GM23338 (cell line): Measurements from ENCODE around the gene KRT24. TPM values are rescaled to one million over a fixed set of nuclear protein-coding genes. Genes with fewer than 3 reads are reported as not detected.

Source experiments
- ATAC-seq: fragments of 200-7000 bp; cut with Tn5 transposase; 3 replicates; pipeline ENCODE4 v1.9.1; 2020
- DNase-seq: peaks from one replicate; pipeline ENCODE4 v3.0.0-alpha.2; 2015; ENCODE audit warnings: low spot score
- H2AFZ ChIP-seq: fragments of 200-600 bp; sonication (generic); 2 replicates; pipeline ENCODE4 v1.8.0; 2016; ENCODE audit warnings: antibody characterized with exemption, mild to moderate bottlenecking, moderate library complexity
- H3F3A ChIP-seq: fragments of 200-600 bp; sonication (generic); replicated peaks from 2 replicates; pipeline ENCODE4 v1.8.0; 2017; ENCODE audit warnings: antibody characterized with exemption, mixed run types, low read depth
- H3K27ac ChIP-seq: fragments of 200-600 bp; sonication (generic); 2 replicates; pipeline ENCODE4 v1.6.1; 2016; ENCODE audit warnings: low read depth
- H3K27me3 ChIP-seq: fragments of 200-600 bp; sonication (generic); 2 replicates; pipeline ENCODE4 v1.8.0; 2016; ENCODE audit warnings: mild to moderate bottlenecking, mixed run types, moderate library complexity; ENCODE audit not compliant: insufficient read depth
- H3K36me3 ChIP-seq: fragments of 200-600 bp; sonication (generic); 2 replicates; pipeline ENCODE4 v1.8.0; 2016; ENCODE audit warnings: mild to moderate bottlenecking; ENCODE audit not compliant: insufficient read depth
- H3K4me1 ChIP-seq: fragments of 200-600 bp; sonication (generic); 2 replicates; pipeline ENCODE4 v1.8.0; 2016; ENCODE audit warnings: mild to moderate bottlenecking, moderate library complexity; ENCODE audit not compliant: insufficient read depth
- H3K4me2 ChIP-seq: fragments of 200-600 bp; sonication (generic); 2 replicates; pipeline ENCODE4 v1.7.1; 2017; ENCODE audit warnings: mixed run types
- H3K4me3 ChIP-seq: fragments of 200-600 bp; sonication (generic); 2 replicates; pipeline ENCODE4 v1.6.1; 2016; ENCODE audit warnings: mixed run types
- H3K79me2 ChIP-seq: fragments of 200-600 bp; sonication (generic); replicated peaks from 2 replicates; pipeline ENCODE4 v1.8.0; 2017; ENCODE audit warnings: mild to moderate bottlenecking; ENCODE audit not compliant: insufficient read depth
- H3K9me2 ChIP-seq: fragments of 200-600 bp; sonication (generic); 2 replicates; pipeline ENCODE4 v1.8.0; 2017; ENCODE audit not compliant: insufficient read depth
- H4K20me1 ChIP-seq: fragments of 200-600 bp; sonication (generic); replicated peaks from 2 replicates; pipeline ENCODE4 v1.8.0; 2017; ENCODE audit warnings: mild to moderate bottlenecking; ENCODE audit not compliant: insufficient read depth
- H3K27ac Mint-ChIP-seq: 2 replicates; pipeline ENCODE4 v1.8.0; 2020; ENCODE audit warnings: inconsistent platforms, mild to moderate bottlenecking, moderate library complexity, mixed read lengths
- H3K27me3 Mint-ChIP-seq: 3 replicates; pipeline ENCODE4 v1.8.0; 2022; ENCODE audit warnings: low read depth, mild to moderate bottlenecking, moderate library complexity, mixed read lengths, inconsistent platforms; ENCODE audit not compliant: insufficient read depth, poor library complexity
- H3K36me3 Mint-ChIP-seq: 3 replicates; pipeline ENCODE4 v1.8.0; 2021; ENCODE audit warnings: low read depth, mild to moderate bottlenecking, inconsistent platforms, moderate library complexity, mixed read lengths
- H3K4me1 Mint-ChIP-seq: 3 replicates; pipeline ENCODE4 v1.8.0; 2020; ENCODE audit warnings: mild to moderate bottlenecking, inconsistent platforms, mixed read lengths
- H3K4me3 Mint-ChIP-seq: 3 replicates; pipeline ENCODE4 v1.8.0; 2021; ENCODE audit warnings: moderate library complexity, mild to moderate bottlenecking, inconsistent platforms, mixed read lengths
- H3K9me3 Mint-ChIP-seq: 3 replicates; pipeline ENCODE4 v1.8.0; 2020; ENCODE audit warnings: moderate library complexity, mild to moderate bottlenecking, inconsistent platforms, mixed read lengths
- ETS1 ChIP-seq: IDR thresholded peaks from 2 replicates; pipeline ENCODE4 v1.6.1; 2016; ENCODE audit warnings: antibody characterized with exemption
- EZH2 ChIP-seq: fragments of 200-600 bp; sonication (generic); IDR thresholded peaks from one replicate; pipeline ENCODE4 v1.8.0; 2017; ENCODE audit warnings: antibody characterized with exemption, mild to moderate bottlenecking, low read depth; ENCODE audit not compliant: unreplicated experiment
- EZH2phosphoT487 ChIP-seq: fragments of 200-600 bp; sonication (generic); IDR thresholded peaks from one replicate; pipeline ENCODE4 v1.8.1; 2018; ENCODE audit warnings: antibody characterized with exemption; ENCODE audit not compliant: unreplicated experiment
- JUNB ChIP-seq: IDR thresholded peaks from one replicate; pipeline ENCODE4 v1.6.1; 2016; ENCODE audit warnings: antibody characterized with exemption; ENCODE audit not compliant: unreplicated experiment
- NANOG ChIP-seq: IDR thresholded peaks from 2 replicates; pipeline ENCODE4 v1.6.1; 2016; ENCODE audit warnings: antibody characterized with exemption, borderline replicate concordance
- POLR2AphosphoS5 ChIP-seq: IDR thresholded peaks from 2 replicates; pipeline ENCODE4 v1.6.1; 2016; ENCODE audit warnings: antibody characterized with exemption, low read depth
- STAT1 ChIP-seq: IDR thresholded peaks from one replicate; pipeline ENCODE4 v1.6.1; 2016; ENCODE audit warnings: antibody characterized with exemption; ENCODE audit not compliant: unreplicated experiment
- ZNF114 ChIP-seq: fragments of 250-450 bp; sonication (Bioruptor Pico); IDR thresholded peaks from 2 replicates; pipeline ENCODE4 v1.5.0; 2020; ENCODE audit warnings: mild to moderate bottlenecking, moderate library complexity
- ZNF331 ChIP-seq: fragments of 250-450 bp; sonication (Bioruptor Pico); IDR thresholded peaks from 2 replicates; pipeline ENCODE4 v1.5.0; 2020; ENCODE audit warnings: low read depth, mild to moderate bottlenecking, moderate library complexity
- ZNF462 ChIP-seq: fragments of 250-450 bp; sonication (Bioruptor Pico); IDR thresholded peaks from 2 replicates; pipeline ENCODE4 v1.5.0; 2020; ENCODE audit warnings: mild to moderate bottlenecking, moderate library complexity
- polyA plus RNA-seq: library from polyadenylated mRNA; unstranded; fragments of >200 nt; fragmentation: Nextera tagmentation; extraction: Ambion mirVana; gene quantifications from 2 replicates; pipeline ENCODE4 v1.2.1, GENCODE V29; 2016
- total RNA-seq: library from RNA; depleted of rRNA; stranded (reverse); fragments of >200 nt; shearing (Covaris generic); gene quantifications from 2 replicates; pipeline ENCODE4 v1.2.3, GENCODE V29; 2014
- TF ChIP-seq, protein P1 (sequence below), 2 experiments: fragments of 200-600 bp in 1 of 2; sonication (generic) in 1 of 2; conservative IDR thresholded peaks; 2 replicates each; pipeline versions ENCODE4 v1.5.1 to v1.6.1; 2016 to 2017; ENCODE audit warnings: antibody characterized with exemption in 2 of 2, low read depth in 2 of 2, mild to moderate bottlenecking in 2 of 2, moderate library complexity in 1 of 2

The KRT24 gene
- total and polyA plus RNA-seq, 2 experiments from 2014 or later, result not detected

DNA sequence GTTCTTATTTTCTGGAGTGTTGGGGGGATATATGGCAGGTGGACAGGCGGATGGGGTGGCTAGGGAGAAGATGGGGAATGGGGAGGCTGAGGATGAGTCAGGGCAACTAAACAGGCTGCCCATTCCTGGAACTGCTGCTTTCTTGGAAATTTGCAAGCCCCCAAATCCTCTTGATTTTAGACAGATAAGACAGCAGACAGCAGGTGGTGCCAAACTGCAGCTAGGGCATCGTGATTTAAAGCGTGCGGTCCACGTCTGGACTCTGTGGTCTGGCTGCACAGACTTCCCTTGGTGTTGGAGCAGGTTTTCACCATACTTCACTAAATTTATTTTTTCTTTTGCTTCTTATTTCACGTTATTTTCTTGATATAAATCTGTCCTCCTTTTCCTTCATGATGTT, 10.9 kb upstream of the KRT24 start:
- no peaks in the 10 kb centered on the region for H3K9me3 Mint-ChIP-seq
- H3K36me3 Mint-ChIP-seq, result no peaks in the 10 kb centered on the region
- Histone ChIP-seq H3K36me3 (no peaks in the 10 kb centered on the region), H3K4me3 (no peak overlapping the region), H3F3A (no peaks in the 10 kb centered on the region), H3K4me1 (no peaks in the 10 kb centered on the region), H4K20me1 (no peaks in the 10 kb centered on the region), H3K79me2 (no peaks in the 10 kb centered on the region), H3K9me2 (no peaks in the 10 kb centered on the region), H3K27ac (no peak overlapping the region), H3K4me2 (no peak overlapping the region), H3K27me3 (no peaks in the 10 kb centered on the region), H2AFZ (no peak overlapping the region)
- H3K4me1 Mint-ChIP-seq, result no peaks in the 10 kb centered on the region; the same call in 2 of the 3 replicates
- ATAC-seq (no peak), DNase-seq (no peak)
- H3K27me3 Mint-ChIP-seq, result peaks cover 5% of the 10 kb centered on the region
- TF ChIP-seq STAT1 (no peak), NANOG (no peak)
- TF ChIP-seq, protein P1, sequence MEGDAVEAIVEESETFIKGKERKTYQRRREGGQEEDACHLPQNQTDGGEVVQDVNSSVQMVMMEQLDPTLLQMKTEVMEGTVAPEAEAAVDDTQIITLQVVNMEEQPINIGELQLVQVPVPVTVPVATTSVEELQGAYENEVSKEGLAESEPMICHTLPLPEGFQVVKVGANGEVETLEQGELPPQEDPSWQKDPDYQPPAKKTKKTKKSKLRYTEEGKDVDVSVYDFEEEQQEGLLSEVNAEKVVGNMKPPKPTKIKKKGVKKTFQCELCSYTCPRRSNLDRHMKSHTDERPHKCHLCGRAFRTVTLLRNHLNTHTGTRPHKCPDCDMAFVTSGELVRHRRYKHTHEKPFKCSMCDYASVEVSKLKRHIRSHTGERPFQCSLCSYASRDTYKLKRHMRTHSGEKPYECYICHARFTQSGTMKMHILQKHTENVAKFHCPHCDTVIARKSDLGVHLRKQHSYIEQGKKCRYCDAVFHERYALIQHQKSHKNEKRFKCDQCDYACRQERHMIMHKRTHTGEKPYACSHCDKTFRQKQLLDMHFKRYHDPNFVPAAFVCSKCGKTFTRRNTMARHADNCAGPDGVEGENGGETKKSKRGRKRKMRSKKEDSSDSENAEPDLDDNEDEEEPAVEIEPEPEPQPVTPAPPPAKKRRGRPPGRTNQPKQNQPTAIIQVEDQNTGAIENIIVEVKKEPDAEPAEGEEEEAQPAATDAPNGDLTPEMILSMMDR (conservative IDR thresholded peaks at IDR 0.05; ENCODE audit: low read depth in 2 of 2), result peak; percentile 16 to 44; a peak in 3 of 4 replicates
- no peak overlapping the region for H3K4me3 Mint-ChIP-seq
- no peak overlapping the region for H3K27ac Mint-ChIP-seq

DNA sequence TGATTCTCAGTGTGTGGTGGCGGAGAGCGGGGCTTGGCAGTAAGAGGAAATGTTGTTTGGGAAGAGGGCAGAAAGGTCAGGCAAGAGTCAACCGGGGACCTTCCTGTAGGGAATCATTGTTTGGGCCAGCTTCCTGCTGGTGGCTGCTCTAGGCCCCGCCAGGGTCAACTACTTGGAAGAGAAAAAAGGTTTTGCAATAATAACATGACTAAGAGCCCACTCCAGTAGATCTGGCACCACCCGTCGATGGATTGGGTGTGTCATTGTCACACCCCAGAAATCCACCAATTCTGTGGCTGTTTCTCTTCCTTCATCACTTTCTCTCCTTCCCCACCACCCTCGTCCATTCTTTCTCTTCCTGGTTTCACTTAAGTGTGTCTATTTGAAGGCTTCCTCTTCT, 4.2 kb upstream of the KRT24 start:
- Histone ChIP-seq H3F3A (no peaks in the 10 kb centered on the region), H3K9me2 (0 out of 2 replicates have a peak, but pooled peaks cover 4% of the 10 kb centered on the region), H3K4me3 (no peak overlapping the region), H3K4me2 (no peak overlapping the region), H3K36me3 (no peaks in the 10 kb centered on the region), H4K20me1 (no peaks in the 10 kb centered on the region), H3K27me3 (no peaks in the 10 kb centered on the region), H3K79me2 (no peaks in the 10 kb centered on the region), H3K4me1 (no peaks in the 10 kb centered on the region), H3K27ac (no peak overlapping the region), H2AFZ (no peak overlapping the region)
- ATAC-seq (no peak), DNase-seq (no peak)
- H3K4me3 Mint-ChIP-seq, result no peak overlapping the region
- H3K4me1 Mint-ChIP-seq, result no peaks in the 10 kb centered on the region
- peaks cover 3% of the 10 kb centered on the region for H3K27me3 Mint-ChIP-seq
- no peaks in the 10 kb centered on the region for H3K36me3 Mint-ChIP-seq
- no peaks in the 10 kb centered on the region for H3K9me3 Mint-ChIP-seq
- no peak overlapping the region for H3K27ac Mint-ChIP-seq
- TF ChIP-seq ETS1 (no peak), EZH2 (no peak), ZNF114 (CRISPR knock-in tag) (no peak), JUNB (no peak), EZH2phosphoT487 (no peak), POLR2AphosphoS5 (no peak), STAT1 (no peak), NANOG (no peak), ZNF331 (CRISPR knock-in tag) (no peak), ZNF462 (CRISPR knock-in tag) (no peak)
- TF ChIP-seq, protein P1 (conservative IDR thresholded peaks at IDR 0.05; ENCODE audit: low read depth in 2 of 2), result no peak
